HCT116 (cell line): ENCODE measurements around the gene MUC5B. TPM values are rescaled to one million over a fixed set of nuclear protein-coding genes. Genes with fewer than 3 reads are reported as not detected.

Experiments used
- ATAC-seq: fragments of 200-7000 bp; cut with Tn5 transposase; 2 replicates; pipeline ENCODE4 v1.9.1; 2020; ENCODE audit warnings: mild to moderate bottlenecking, moderate library complexity
- BruUV-seq: library from RNA; stranded (reverse); fragments of 400-500 nt; replicated peaks from 2 replicates; lab custom pipeline; 2021; lab: Mats Ljungman, UMichigan
- CTCF ChIA-PET: fragments of 300-600 bp; sonication (Branson Sonifier 250); formaldehyde crosslinking; loops from one replicate; lab custom pipeline; 2021; ENCODE audit warnings: antibody characterized with exemption; lab: Charles Lee
- POLR2A ChIA-PET: fragments of 300-600, 350-600 bp; sonication (Branson Sonifier 250); formaldehyde crosslinking; loops from one replicate; lab custom pipeline; 2021; ENCODE audit warnings: antibody characterized with exemption; lab: Charles Lee
- RAD21 ChIA-PET, 2 experiments: fragments of 300-600 bp; sonication (Branson Sonifier 250); formaldehyde crosslinking; loops; one replicate each; lab custom pipeline; 2023; ENCODE audit warnings: low total read pairs in 2 of 2; ENCODE audit not compliant: uncharacterized antibody in 2 of 2, unreplicated experiment in 2 of 2, low non-redundant PET in 1 of 2; lab: Charles Lee
- DNase-seq: peaks from one replicate; pipeline ENCODE4 v3.0.0-alpha.2; 2010; ENCODE audit warnings: low read depth, low spot score
- H2AFZ ChIP-seq: fragments of 200-600 bp; shearing (Covaris generic), sonication (generic); 2 replicates; pipeline ENCODE4 v1.6.1; 2017; ENCODE audit warnings: low read depth, mixed run types, mixed read lengths, antibody characterized with exemption, low read length; ENCODE audit not compliant: poor library complexity, severe bottlenecking
- H3K27ac ChIP-seq: 2 replicates; pipeline ENCODE4 v1.5.1; 2012; ENCODE audit warnings: low read depth, low read length
- H3K27me3 ChIP-seq: fragments of 200-600 bp; sonication (generic); 2 replicates; pipeline ENCODE4 v1.6.1; 2016; ENCODE audit warnings: mixed run types, low read length, mixed read lengths; ENCODE audit not compliant: insufficient read depth
- H3K36me3 ChIP-seq, 2 experiments: fragments of 200-500 bp in 1 of 2; fragments of 200-600 bp in 1 of 2; sonication (Bioruptor generic) in 1 of 2; sonication (generic) in 1 of 2; 2 replicates each; pipeline versions ENCODE4 v1.5.1 to v1.6.1; 2014 to 2016; ENCODE audit warnings: low read length in 2 of 2, inconsistent platforms in 1 of 2, mixed read lengths in 1 of 2, mixed run types in 1 of 2; ENCODE audit not compliant: insufficient read depth in 2 of 2, control insufficient read depth in 1 of 2
- H3K4me1 ChIP-seq, 2 experiments: fragments of 200-600 bp in 1 of 2; sonication (generic) in 1 of 2; 2 replicates each; pipeline versions ENCODE4 v1.5.1 to v1.6.1; 2012 to 2017; ENCODE audit warnings: low read length in 2 of 2, inconsistent platforms in 1 of 2, mild to moderate bottlenecking in 1 of 2, mixed read lengths in 1 of 2, mixed run types in 1 of 2, moderate library complexity in 1 of 2; ENCODE audit not compliant: insufficient read depth in 2 of 2, control insufficient read depth in 1 of 2
- H3K4me2 ChIP-seq: fragments of 200-600 bp; sonication (generic); 2 replicates; pipeline ENCODE4 v1.6.1; 2017; ENCODE audit warnings: mixed run types, low read length, mixed read lengths
- H3K4me3 ChIP-seq, 2 experiments: fragments of 200-600 bp in 1 of 2; sonication (generic) in 1 of 2; replicated peaks in 1 of 2; 2 replicates each; pipeline ENCODE4 v1.5.1; 2011 to 2016; ENCODE audit warnings: low read length in 2 of 2, control low read depth in 1 of 2, low read depth in 1 of 2, mild to moderate bottlenecking in 1 of 2, mixed read lengths in 1 of 2, mixed run types in 1 of 2
- H3K79me2 ChIP-seq: fragments of 200-600 bp; sonication (generic); 2 replicates; pipeline ENCODE4 v1.6.1; 2017; ENCODE audit warnings: mild to moderate bottlenecking, mixed run types, low read length, moderate library complexity, mixed read lengths; ENCODE audit not compliant: insufficient read depth
- H3K9ac ChIP-seq: fragments of 200-600 bp; sonication (generic); 2 replicates; pipeline ENCODE4 v1.6.1; 2016; ENCODE audit warnings: low read length, mixed read lengths
- H3K9me2 ChIP-seq: fragments of 200-600 bp; sonication (generic), shearing (Covaris generic); 2 replicates; pipeline ENCODE4 v1.6.1; 2017; ENCODE audit warnings: mixed run types, mild to moderate bottlenecking, moderate library complexity; ENCODE audit not compliant: insufficient read depth
- H3K9me3 ChIP-seq, 2 experiments: fragments of 200-500 bp in 1 of 2; fragments of 200-600 bp in 1 of 2; sonication (Bioruptor generic) in 1 of 2; sonication (generic) in 1 of 2; 2 replicates each; pipeline ENCODE4 v1.6.1; 2014 to 2017; ENCODE audit warnings: low read length in 2 of 2, mixed read lengths in 2 of 2, inconsistent platforms in 1 of 2, low read depth in 1 of 2, mild to moderate bottlenecking in 1 of 2, mixed run types in 1 of 2, moderate library complexity in 1 of 2; ENCODE audit not compliant: control insufficient read depth in 1 of 2, insufficient read depth in 1 of 2
- H4K20me1 ChIP-seq: fragments of 200-600 bp; sonication (generic), shearing (Covaris generic); 2 replicates; pipeline ENCODE4 v1.6.1; 2017; ENCODE audit warnings: mixed run types, mild to moderate bottlenecking, moderate library complexity; ENCODE audit not compliant: insufficient read depth
- CBX3 ChIP-seq: IDR thresholded peaks from 2 replicates; pipeline ENCODE4 v1.6.1; 2012; ENCODE audit warnings: low read depth
- CEBPB ChIP-seq: IDR thresholded peaks from 2 replicates; pipeline ENCODE4 v1.6.1; 2012; ENCODE audit warnings: low read depth
- JUND ChIP-seq: IDR thresholded peaks from 2 replicates; pipeline ENCODE4 v1.6.1; 2012
- RAD21 ChIP-seq: IDR thresholded peaks from 2 replicates; pipeline ENCODE4 v1.6.1; 2012; ENCODE audit warnings: low read depth, mild to moderate bottlenecking
- SRF ChIP-seq: IDR thresholded peaks from 2 replicates; pipeline ENCODE4 v1.6.1; 2012; ENCODE audit warnings: low read depth
- TCF7L2 ChIP-seq: IDR thresholded peaks from 2 replicates; pipeline ENCODE4 v1.7.0; 2011; ENCODE audit warnings: borderline replicate concordance, inconsistent platforms; ENCODE audit not compliant: insufficient read depth, insufficient read length; ENCODE audit errors: extremely low read depth
- YY1 ChIP-seq: IDR thresholded peaks from 2 replicates; pipeline ENCODE4 v1.6.1; 2011; ENCODE audit warnings: low read length, low read depth, moderate library complexity, mild to moderate bottlenecking; ENCODE audit not compliant: insufficient replicate concordance; ENCODE audit errors: extremely low read depth
- intact Hi-C: fragments of 100-400 bp; cut with micrococcal nuclease; formaldehyde crosslinking; loops from 2 replicates; pipeline ENCODE4 v1.10.0; 2022
- total RNA-seq: library from RNA; stranded (reverse); gene quantifications from one replicate; pipeline ENCODE4 v1.2.1, GENCODE V29; 2021; ENCODE audit not compliant: unreplicated experiment
- TF ChIP-seq, protein P1 (sequence below): IDR thresholded peaks from 2 replicates; pipeline ENCODE4 v1.6.1; 2012; ENCODE audit warnings: low read depth
- TF ChIP-seq, protein P2 (sequence below), 3 experiments: fragments of 200-600 bp in 1 of 3; sonication (generic) in 1 of 3; IDR thresholded peaks in 2 of 3; conservative IDR thresholded peaks in 1 of 3; 2 replicates each; pipeline ENCODE4 v1.5.1; 2012 to 2017; ENCODE audit warnings: low read depth in 2 of 3, low read length in 2 of 3, antibody characterized with exemption in 1 of 3, borderline replicate concordance in 1 of 3, control low read depth in 1 of 3, mild to moderate bottlenecking in 1 of 3, mixed read lengths in 1 of 3, mixed run types in 1 of 3, moderate library complexity in 1 of 3; ENCODE audit not compliant: insufficient read depth in 1 of 3
- TF ChIP-seq, protein P3 (sequence below): IDR thresholded peaks from 2 replicates; pipeline ENCODE4 v1.6.1; 2012
- TF ChIP-seq, protein P4 (sequence below): IDR thresholded peaks from 2 replicates; pipeline ENCODE4 v1.6.1; 2012

MUC5B gene
- total RNA-seq, 1 experiment from 2014 or later = 1.5 TPM

DNA sequence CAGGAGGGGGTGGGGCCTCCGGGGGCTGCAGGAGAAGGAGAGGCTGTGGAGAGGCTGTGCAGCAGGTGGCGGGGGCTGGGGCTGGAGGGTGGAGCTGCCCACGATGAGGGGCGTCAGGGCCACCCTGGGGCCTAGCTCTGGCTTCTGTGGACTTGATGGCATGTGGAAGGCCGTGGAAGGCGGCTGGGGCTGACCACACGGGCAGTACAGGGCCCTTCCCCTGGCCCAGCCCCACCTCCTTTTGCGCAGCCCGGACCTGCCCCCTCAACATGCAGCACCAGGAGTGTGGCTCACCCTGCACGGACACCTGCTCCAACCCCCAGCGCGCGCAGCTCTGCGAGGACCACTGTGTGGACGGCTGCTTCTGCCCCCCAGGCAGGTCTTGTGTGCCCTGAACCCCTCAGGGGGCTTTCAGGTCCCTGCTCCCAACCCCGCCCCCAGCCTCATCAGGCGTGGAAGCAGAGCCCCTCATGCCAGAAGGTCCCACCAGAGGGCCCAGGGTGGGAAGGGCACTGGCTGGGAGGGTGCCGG, 6.1 kb downstream of the MUC5B start:
- CTCF ChIA-PET = no interaction called here
- ATAC-seq = no peak
- Histone ChIP-seq H3K4me3 (no peak overlapping the region), H3K27ac (no peak overlapping the region), H3K27me3 (no peaks in the 10 kb centered on the region), H3K36me3 (no peaks in the 10 kb centered on the region), H3K4me1 (peaks cover 0 to 3% of the 10 kb centered on the region in 2 experiments; a peak in 1 of 4 replicates), H3K4me2 (no peak overlapping the region), H3K79me2 (no peaks in the 10 kb centered on the region), H3K9ac (no peak overlapping the region), H4K20me1 (no peaks in the 10 kb centered on the region)
- BruUV-seq = no TSS peak
- no peak for TF ChIP-seq TCF7L2
- TF ChIP-seq, all 23 proteins: peak for 0
- DNase-seq = no peak
- ChIA-PET POLR2A (no interaction called here), RAD21 (no interaction called here)
- H2AFZ ChIP-seq = no peak overlapping the region
- intact Hi-C loops = no loop called here
- H3K9me2 ChIP-seq = no peaks in the 10 kb centered on the region
- H3K9me3 ChIP-seq = no peaks in the 10 kb centered on the region

DNA sequence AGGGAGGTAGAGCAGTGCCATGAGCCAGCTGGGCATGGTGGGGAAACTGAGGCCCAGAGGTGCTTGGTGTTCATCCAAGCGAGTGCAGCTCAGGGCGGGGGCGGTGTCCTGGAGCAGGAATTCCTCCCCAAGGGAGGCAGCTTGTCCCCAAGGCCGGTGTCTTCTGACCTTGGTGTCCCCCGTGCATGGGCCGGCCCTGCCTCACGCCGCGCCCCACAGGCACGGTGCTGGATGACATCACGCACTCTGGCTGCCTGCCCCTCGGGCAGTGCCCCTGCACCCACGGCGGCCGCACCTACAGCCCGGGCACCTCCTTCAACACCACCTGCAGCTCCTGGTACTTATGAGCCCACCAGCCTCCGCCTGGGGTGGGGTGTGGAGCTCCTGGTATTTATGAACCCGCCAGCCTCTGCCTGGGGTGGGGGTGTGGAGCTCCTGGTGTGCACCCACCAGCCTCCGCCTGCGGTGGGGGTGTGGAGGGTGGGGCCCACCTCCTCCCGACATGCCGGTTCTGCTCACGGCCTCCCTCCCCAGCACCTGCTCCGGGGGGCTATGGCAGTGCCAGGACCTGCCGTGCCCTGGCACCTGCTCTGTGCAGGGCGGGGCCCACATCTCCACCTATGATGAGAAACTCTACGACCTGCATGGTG, 6.7 kb downstream of the MUC5B start:
- DNase-seq (no peak), ATAC-seq (no peak)
- BruUV-seq = no TSS peak
- TF ChIP-seq RAD21 = no peak
- TF ChIP-seq CEBPB = no peak
- TF ChIP-seq, protein P1, sequence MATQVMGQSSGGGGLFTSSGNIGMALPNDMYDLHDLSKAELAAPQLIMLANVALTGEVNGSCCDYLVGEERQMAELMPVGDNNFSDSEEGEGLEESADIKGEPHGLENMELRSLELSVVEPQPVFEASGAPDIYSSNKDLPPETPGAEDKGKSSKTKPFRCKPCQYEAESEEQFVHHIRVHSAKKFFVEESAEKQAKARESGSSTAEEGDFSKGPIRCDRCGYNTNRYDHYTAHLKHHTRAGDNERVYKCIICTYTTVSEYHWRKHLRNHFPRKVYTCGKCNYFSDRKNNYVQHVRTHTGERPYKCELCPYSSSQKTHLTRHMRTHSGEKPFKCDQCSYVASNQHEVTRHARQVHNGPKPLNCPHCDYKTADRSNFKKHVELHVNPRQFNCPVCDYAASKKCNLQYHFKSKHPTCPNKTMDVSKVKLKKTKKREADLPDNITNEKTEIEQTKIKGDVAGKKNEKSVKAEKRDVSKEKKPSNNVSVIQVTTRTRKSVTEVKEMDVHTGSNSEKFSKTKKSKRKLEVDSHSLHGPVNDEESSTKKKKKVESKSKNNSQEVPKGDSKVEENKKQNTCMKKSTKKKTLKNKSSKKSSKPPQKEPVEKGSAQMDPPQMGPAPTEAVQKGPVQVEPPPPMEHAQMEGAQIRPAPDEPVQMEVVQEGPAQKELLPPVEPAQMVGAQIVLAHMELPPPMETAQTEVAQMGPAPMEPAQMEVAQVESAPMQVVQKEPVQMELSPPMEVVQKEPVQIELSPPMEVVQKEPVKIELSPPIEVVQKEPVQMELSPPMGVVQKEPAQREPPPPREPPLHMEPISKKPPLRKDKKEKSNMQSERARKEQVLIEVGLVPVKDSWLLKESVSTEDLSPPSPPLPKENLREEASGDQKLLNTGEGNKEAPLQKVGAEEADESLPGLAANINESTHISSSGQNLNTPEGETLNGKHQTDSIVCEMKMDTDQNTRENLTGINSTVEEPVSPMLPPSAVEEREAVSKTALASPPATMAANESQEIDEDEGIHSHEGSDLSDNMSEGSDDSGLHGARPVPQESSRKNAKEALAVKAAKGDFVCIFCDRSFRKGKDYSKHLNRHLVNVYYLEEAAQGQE = no peak
- TF ChIP-seq, protein P2, sequence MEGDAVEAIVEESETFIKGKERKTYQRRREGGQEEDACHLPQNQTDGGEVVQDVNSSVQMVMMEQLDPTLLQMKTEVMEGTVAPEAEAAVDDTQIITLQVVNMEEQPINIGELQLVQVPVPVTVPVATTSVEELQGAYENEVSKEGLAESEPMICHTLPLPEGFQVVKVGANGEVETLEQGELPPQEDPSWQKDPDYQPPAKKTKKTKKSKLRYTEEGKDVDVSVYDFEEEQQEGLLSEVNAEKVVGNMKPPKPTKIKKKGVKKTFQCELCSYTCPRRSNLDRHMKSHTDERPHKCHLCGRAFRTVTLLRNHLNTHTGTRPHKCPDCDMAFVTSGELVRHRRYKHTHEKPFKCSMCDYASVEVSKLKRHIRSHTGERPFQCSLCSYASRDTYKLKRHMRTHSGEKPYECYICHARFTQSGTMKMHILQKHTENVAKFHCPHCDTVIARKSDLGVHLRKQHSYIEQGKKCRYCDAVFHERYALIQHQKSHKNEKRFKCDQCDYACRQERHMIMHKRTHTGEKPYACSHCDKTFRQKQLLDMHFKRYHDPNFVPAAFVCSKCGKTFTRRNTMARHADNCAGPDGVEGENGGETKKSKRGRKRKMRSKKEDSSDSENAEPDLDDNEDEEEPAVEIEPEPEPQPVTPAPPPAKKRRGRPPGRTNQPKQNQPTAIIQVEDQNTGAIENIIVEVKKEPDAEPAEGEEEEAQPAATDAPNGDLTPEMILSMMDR (IDR thresholded peaks at IDR 0.05 in 2 of 3, conservative IDR thresholded peaks at IDR 0.05 in 1 of 3; ENCODE audit: borderline replicate concordance in 1 of 3, insufficient read depth in 1 of 3, low read depth in 2 of 3, low read length in 2 of 3) = no peak
- no peak for TF ChIP-seq JUND
- TF ChIP-seq CBX3 = no peak
- TF ChIP-seq, protein P3, sequence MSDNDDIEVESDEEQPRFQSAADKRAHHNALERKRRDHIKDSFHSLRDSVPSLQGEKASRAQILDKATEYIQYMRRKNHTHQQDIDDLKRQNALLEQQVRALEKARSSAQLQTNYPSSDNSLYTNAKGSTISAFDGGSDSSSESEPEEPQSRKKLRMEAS = no peak
- no peak for TF ChIP-seq YY1
- TF ChIP-seq, protein P4, sequence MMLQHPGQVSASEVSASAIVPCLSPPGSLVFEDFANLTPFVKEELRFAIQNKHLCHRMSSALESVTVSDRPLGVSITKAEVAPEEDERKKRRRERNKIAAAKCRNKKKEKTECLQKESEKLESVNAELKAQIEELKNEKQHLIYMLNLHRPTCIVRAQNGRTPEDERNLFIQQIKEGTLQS = no peak
- TF ChIP-seq SRF = no peak
- no peak overlapping the region for H3K9ac ChIP-seq
- ChIA-PET POLR2A (no interaction called here), CTCF (no interaction called here), RAD21 (no interaction called here)
- no peaks in the 10 kb centered on the region for H3K9me2 ChIP-seq
- H3K4me3 ChIP-seq = no peak overlapping the region
- H3K36me3 ChIP-seq = no peaks in the 10 kb centered on the region
- H3K4me1 ChIP-seq = peaks cover 0 to 3% of the 10 kb centered on the region in 2 experiments; a peak in 1 of 4 replicates
- H3K79me2 ChIP-seq = no peaks in the 10 kb centered on the region
- H2AFZ ChIP-seq = no peak overlapping the region
- no peak overlapping the region for H3K27ac ChIP-seq
- H3K27me3 ChIP-seq = no peaks in the 10 kb centered on the region
- no peaks in the 10 kb centered on the region for H4K20me1 ChIP-seq
- intact Hi-C loops = no loop called here
- no peak overlapping the region for H3K4me2 ChIP-seq
- H3K9me3 ChIP-seq = no peaks in the 10 kb centered on the region
